Activated naive CD8-positive, alpha-beta T cell treated with anti-CD3 and anti-CD28 coated beads for 36 hours (primary cell): ENCODE results near the gene ITGA2. TPM values are rescaled to one million over a fixed set of nuclear protein-coding genes. Genes with fewer than 3 reads are reported as not detected.

Experiments
- DNase-seq: peaks from one replicate; pipeline ENCODE4 v3.0.0; 2021
- H3K27ac Mint-ChIP-seq: one replicate; pipeline ENCODE4 v1.8.0; 2022; ENCODE audit warnings: mild to moderate bottlenecking, moderate library complexity, mixed read lengths
- H3K27me3 Mint-ChIP-seq: one replicate; pipeline ENCODE4 v1.8.0; 2022; ENCODE audit warnings: mild to moderate bottlenecking, mixed read lengths
- H3K36me3 Mint-ChIP-seq: one replicate; pipeline ENCODE4 v1.8.0; 2021; ENCODE audit warnings: mild to moderate bottlenecking, mixed read lengths
- H3K4me1 Mint-ChIP-seq: one replicate; pipeline ENCODE4 v1.8.0; 2021; ENCODE audit warnings: mixed read lengths
- H3K4me3 Mint-ChIP-seq: one replicate; pipeline ENCODE4 v1.8.0; 2022; ENCODE audit warnings: mild to moderate bottlenecking, moderate library complexity, mixed read lengths
- H3K9me3 Mint-ChIP-seq: one replicate; pipeline ENCODE4 v1.8.0; 2022; ENCODE audit warnings: mixed read lengths
- total RNA-seq, 2 experiments: library from RNA; stranded (reverse); gene quantifications; one replicate each; pipeline ENCODE4 v1.2.3, GENCODE V29; 2021

ITGA2 gene
- total RNA-seq, 2 experiments from 2014 or later: 1.7 to 2.0 TPM

- Mint-ChIP-seq H3K9me3 (no peaks in the 10 kb centered on the region), H3K36me3 (peaks cover 4% of the 10 kb centered on the region), H3K27me3 (peaks cover 28% of the 10 kb centered on the region), H3K4me3 (no peak overlapping the region), H3K4me1 (peaks cover 5% of the 10 kb centered on the region), H3K27ac (no peak overlapping the region)
- no peak for DNase-seq
Observed at GRCh38 chr5:53076014-53076583, 86.9 kb downstream of the ITGA2 start.

- no peaks in the 10 kb centered on the region for H3K9me3 Mint-ChIP-seq
- peaks cover 16% of the 10 kb centered on the region for H3K4me1 Mint-ChIP-seq
- H3K4me3 Mint-ChIP-seq: no peak overlapping the region
- no peak for DNase-seq
- peaks cover 27% of the 10 kb centered on the region for H3K27me3 Mint-ChIP-seq
- H3K27ac Mint-ChIP-seq: no peak overlapping the region
- H3K36me3 Mint-ChIP-seq: peaks cover 4% of the 10 kb centered on the region
Observed at GRCh38 chr5:53080271-53080670, 91.1 kb downstream of the ITGA2 start.

GRCh38 chr5:53083927-53084326 lies 94.8 kb downstream of the ITGA2 start:
- Mint-ChIP-seq H3K27me3 (peaks cover 15% of the 10 kb centered on the region), H3K36me3 (peaks cover 1% of the 10 kb centered on the region), H3K4me3 (no peak overlapping the region), H3K9me3 (no peaks in the 10 kb centered on the region), H3K4me1 (peaks cover 19% of the 10 kb centered on the region), H3K27ac (no peak overlapping the region)
- no peak for DNase-seq

- no peak overlapping the region for H3K27ac Mint-ChIP-seq
- no peak overlapping the region for H3K4me3 Mint-ChIP-seq
- H3K9me3 Mint-ChIP-seq: no peaks in the 10 kb centered on the region
- no peak for DNase-seq
- H3K36me3 Mint-ChIP-seq: peaks cover 1% of the 10 kb centered on the region
- peaks cover 27% of the 10 kb centered on the region for H3K4me1 Mint-ChIP-seq
- H3K27me3 Mint-ChIP-seq: peaks cover 15% of the 10 kb centered on the region
Observed at GRCh38 chr5:53084546-53085255, 95.5 kb downstream of the ITGA2 start.

GRCh38 chr5:53087171-53087570 lies 98.0 kb downstream of the ITGA2 start:
- no peak overlapping the region for H3K4me3 Mint-ChIP-seq
- no peak overlapping the region for H3K27ac Mint-ChIP-seq
- H3K27me3 Mint-ChIP-seq: peaks cover 7% of the 10 kb centered on the region
- H3K9me3 Mint-ChIP-seq: no peaks in the 10 kb centered on the region
- peaks cover 37% of the 10 kb centered on the region for H3K4me1 Mint-ChIP-seq
- peaks cover 1% of the 10 kb centered on the region for H3K36me3 Mint-ChIP-seq
- DNase-seq: no peak

- Mint-ChIP-seq H3K4me1 (peaks cover 37% of the 10 kb centered on the region), H3K4me3 (no peak overlapping the region), H3K9me3 (no peaks in the 10 kb centered on the region), H3K27ac (peak overlapping the region; percentile 31), H3K36me3 (peaks cover 1% of the 10 kb centered on the region), H3K27me3 (peaks cover 4% of the 10 kb centered on the region)
- no peak for DNase-seq
Observed at GRCh38 chr5:53087621-53088121, 98.5 kb downstream of the ITGA2 start.

GRCh38 chr5:53089481-53089991 lies 100.4 kb downstream of the ITGA2 start:
- H3K27me3 Mint-ChIP-seq: no peaks in the 10 kb centered on the region
- no peak for DNase-seq
- peaks cover 1% of the 10 kb centered on the region for H3K36me3 Mint-ChIP-seq
- H3K4me1 Mint-ChIP-seq: peaks cover 30% of the 10 kb centered on the region
- H3K9me3 Mint-ChIP-seq: no peaks in the 10 kb centered on the region
- peak overlapping the region; percentile 2 for H3K4me3 Mint-ChIP-seq
- H3K27ac Mint-ChIP-seq: peak overlapping the region; percentile 77

- Mint-ChIP-seq H3K4me1 (peaks cover 25% of the 10 kb centered on the region), H3K4me3 (no peak overlapping the region), H3K36me3 (peaks cover 1% of the 10 kb centered on the region), H3K27ac (peak overlapping the region; percentile 29), H3K27me3 (no peaks in the 10 kb centered on the region), H3K9me3 (no peaks in the 10 kb centered on the region)
- peak; percentile 35 for DNase-seq
Observed at GRCh38 chr5:53090229-53090628, 101.1 kb downstream of the ITGA2 start.

- Mint-ChIP-seq H3K4me3 (no peak overlapping the region), H3K27me3 (no peaks in the 10 kb centered on the region), H3K4me1 (peaks cover 25% of the 10 kb centered on the region), H3K27ac (no peak overlapping the region), H3K9me3 (no peaks in the 10 kb centered on the region), H3K36me3 (peaks cover 3% of the 10 kb centered on the region)
- DNase-seq: no peak
Observed at GRCh38 chr5:53091289-53091688, 102.1 kb downstream of the ITGA2 start.

GRCh38 chr5:53092242-53092641 lies 103.1 kb downstream of the ITGA2 start:
- Mint-ChIP-seq H3K4me3 (no peak overlapping the region), H3K27ac (no peak overlapping the region), H3K9me3 (no peaks in the 10 kb centered on the region), H3K27me3 (no peaks in the 10 kb centered on the region), H3K4me1 (peaks cover 25% of the 10 kb centered on the region), H3K36me3 (peaks cover 3% of the 10 kb centered on the region)
- no peak for DNase-seq

- H3K4me3 Mint-ChIP-seq: no peak overlapping the region
- DNase-seq: no peak
- no peaks in the 10 kb centered on the region for H3K27me3 Mint-ChIP-seq
- H3K4me1 Mint-ChIP-seq: peaks cover 11% of the 10 kb centered on the region
- no peak overlapping the region for H3K27ac Mint-ChIP-seq
- no peaks in the 10 kb centered on the region for H3K9me3 Mint-ChIP-seq
- H3K36me3 Mint-ChIP-seq: peaks cover 4% of the 10 kb centered on the region
Observed at GRCh38 chr5:53095217-53095616, 106.1 kb downstream of the ITGA2 start.

- Mint-ChIP-seq H3K27ac (no peak overlapping the region), H3K36me3 (peaks cover 4% of the 10 kb centered on the region), H3K27me3 (no peaks in the 10 kb centered on the region)
Observed at GRCh38 chr5:53095931-53096525, 106.9 kb downstream of the ITGA2 start.

GRCh38 chr5:53099546-53099945 lies 110.4 kb downstream of the ITGA2 start:
- Mint-ChIP-seq H3K36me3 (peaks cover 11% of the 10 kb centered on the region), H3K4me1 (no peaks in the 10 kb centered on the region), H3K9me3 (no peaks in the 10 kb centered on the region), H3K27ac (peak overlapping the region; percentile 49), H3K27me3 (no peaks in the 10 kb centered on the region), H3K4me3 (no peak overlapping the region)
- no peak for DNase-seq

More at GRCh38 chr5:53095931-53096525, 106.9 kb downstream of the ITGA2 start:
- no peak overlapping the region for H3K4me3 Mint-ChIP-seq
- peak; percentile 54 for DNase-seq
- H3K9me3 Mint-ChIP-seq: no peaks in the 10 kb centered on the region
- H3K4me1 Mint-ChIP-seq: peaks cover 3% of the 10 kb centered on the region

- DNase-seq: no peak
- Mint-ChIP-seq H3K36me3 (peaks cover 16% of the 10 kb centered on the region), H3K4me1 (peaks cover 8% of the 10 kb centered on the region), H3K4me3 (no peak overlapping the region), H3K9me3 (no peaks in the 10 kb centered on the region), H3K27ac (no peak overlapping the region), H3K27me3 (no peaks in the 10 kb centered on the region)
Observed at GRCh38 chr5:53100606-53101005, 111.5 kb downstream of the ITGA2 start.

GRCh38 chr5:53105611-53106300 lies 116.6 kb downstream of the ITGA2 start:
- DNase-seq: no peak
- no peaks in the 10 kb centered on the region for H3K27me3 Mint-ChIP-seq
- no peak overlapping the region for H3K4me3 Mint-ChIP-seq
- peaks cover 24% of the 10 kb centered on the region for H3K36me3 Mint-ChIP-seq
- no peak overlapping the region for H3K27ac Mint-ChIP-seq
- no peaks in the 10 kb centered on the region for H3K9me3 Mint-ChIP-seq
- peaks cover 30% of the 10 kb centered on the region for H3K4me1 Mint-ChIP-seq
